K562 (cell line): ENCODE data around the gene MAP3K7. TPM values are rescaled to one million over a fixed set of nuclear protein-coding genes. Genes with fewer than 3 reads are reported as not detected.

ENCODE experiments used
- BDP1 ChIP-seq: IDR thresholded peaks from 3 replicates; pipeline ENCODE4 v1.6.1; 2011; ENCODE audit not compliant: insufficient read length, insufficient read depth
- CREBBP ChIP-seq: IDR thresholded peaks from one replicate; pipeline ENCODE4 v1.6.1; 2012; ENCODE audit warnings: low read depth, mild to moderate bottlenecking, control low read depth, inconsistent platforms, low read length
- DLX4 ChIP-seq: fragments of 250-450 bp; sonication (Bioruptor Pico); IDR thresholded peaks from 2 replicates; pipeline ENCODE4 v1.6.1; 2021; ENCODE audit warnings: mild to moderate bottlenecking
- ETS2 ChIP-seq: IDR thresholded peaks from 2 replicates; pipeline ENCODE4 v1.6.1; 2016; ENCODE audit warnings: borderline replicate concordance, missing genetic modification characterization, mild to moderate bottlenecking, moderate library complexity, missing compliant biosample characterization; ENCODE audit not compliant: poor library complexity, severe bottlenecking
- ETV1 ChIP-seq: fragments of 450-650 bp; conservative IDR thresholded peaks from 2 replicates; pipeline ENCODE4 v1.6.1; 2016; ENCODE audit warnings: missing genetic modification characterization, control low read depth, low read depth, missing compliant biosample characterization
- HDAC8 ChIP-seq: fragments of 450-650 bp; IDR thresholded peaks from 2 replicates; pipeline ENCODE4 v1.6.1; 2016; ENCODE audit warnings: mild to moderate bottlenecking, missing genetic modification characterization, moderate library complexity, missing compliant biosample characterization
- JUNB ChIP-seq: fragments of 450-650 bp; formaldehyde crosslinking; conservative IDR thresholded peaks from 2 replicates; pipeline ENCODE4 v1.4.0; 2020; ENCODE audit warnings: mild to moderate bottlenecking
- MAFK ChIP-seq: IDR thresholded peaks from 2 replicates; pipeline ENCODE4 v1.6.1; 2011; ENCODE audit warnings: low read length, improper control_type of control experiment
- MTA2 ChIP-seq: fragments of 450-650 bp; IDR thresholded peaks from 2 replicates; pipeline ENCODE4 v1.6.1; 2016; ENCODE audit warnings: low read depth
- NFIX ChIP-seq: fragments of 250-450 bp; sonication (Bioruptor Pico); IDR thresholded peaks from 2 replicates; pipeline ENCODE4 v1.4.0; 2020; ENCODE audit warnings: low read depth, mild to moderate bottlenecking, moderate library complexity
- NR2F6 ChIP-seq: fragments of 450-650 bp; formaldehyde crosslinking; IDR thresholded peaks from 2 replicates; pipeline ENCODE4 v1.4.0; 2020; ENCODE audit warnings: mild to moderate bottlenecking
- RBM14 ChIP-seq: fragments of 200-400 bp; formaldehyde crosslinking; IDR thresholded peaks from 2 replicates; pipeline ENCODE4 v1.6.1; 2018; ENCODE audit warnings: low read depth, mild to moderate bottlenecking, low read length, moderate library complexity, borderline replicate concordance; ENCODE audit not compliant: insufficient read depth
- RFX5 ChIP-seq: IDR thresholded peaks from 2 replicates; pipeline ENCODE4 v1.6.1; 2011; ENCODE audit warnings: low read depth, mild to moderate bottlenecking, improper control_type of control experiment, low read length
- SMARCA5 ChIP-seq: fragments of 450-650 bp; IDR thresholded peaks from 2 replicates; pipeline ENCODE4 v1.6.1; 2016
- SPI1 ChIP-seq: IDR thresholded peaks from 2 replicates; pipeline ENCODE4 v1.6.1; 2011; ENCODE audit warnings: low read depth, low read length, control low read depth, borderline replicate concordance
- TAL1 ChIP-seq: fragments of 450-650 bp; IDR thresholded peaks from 2 replicates; pipeline ENCODE4 v1.6.1; 2016; ENCODE audit warnings: mild to moderate bottlenecking
- ZBTB11 ChIP-seq, 3 experiments: fragments of 200-800 bp in 1 of 3; fragments of 250-450 bp in 1 of 3; fragments of 450-650 bp in 1 of 3; sonication (Bioruptor Pico) in 1 of 3; sonication (Bioruptor generic) in 1 of 3; formaldehyde crosslinking in 1 of 3; IDR thresholded peaks; 2 replicates each; pipeline versions ENCODE4 v1.6.1 to v1.8.0; 2016 to 2022; ENCODE audit warnings: mild to moderate bottlenecking in 2 of 3, missing genetic modification characterization in 2 of 3, missing compliant biosample characterization in 1 of 3, moderate library complexity in 1 of 3
- ZKSCAN3 ChIP-seq: fragments of 250-450 bp; sonication (Bioruptor Pico); IDR thresholded peaks from 2 replicates; pipeline ENCODE4 v1.4.0; 2020
- ZNF224 ChIP-seq: sonication (generic); formaldehyde crosslinking; IDR thresholded peaks from 2 replicates; pipeline ENCODE4 v1.8.0; 2022; ENCODE audit warnings: mild to moderate bottlenecking, missing genetic modification reagents
- ZNF583 ChIP-seq: fragments of 250-450 bp; sonication (Bioruptor Pico); IDR thresholded peaks from 2 replicates; pipeline ENCODE4 v1.4.0; 2020
- polyA plus RNA-seq, 8 experiments: library from polyadenylated mRNA; depleted of rRNA in 4 of 8; stranded (reverse) in 5 of 8; unstranded in 3 of 8; fragments of >200 nt; fragmentation: Nextera tagmentation in 2 of 8; fragmentation: Illumina TruSeq in 1 of 8; extraction: Ambion mirVana in 2 of 8; extraction: Trizol in 1 of 8; gene quantifications; 2 replicates each; pipeline versions ENCODE4 v1.2.1 to v1.2.3, GENCODE V29; 2011 to 2014; ENCODE audit warnings: inconsistent platforms in 1 of 8, missing spikeins in 1 of 8
- total RNA-seq, 7 experiments: library from RNA; depleted of rRNA in 6 of 7; stranded (reverse); fragments of >200 nt in 6 of 7; fragmentation: Illumina TruSeq in 2 of 7; extraction: Trizol in 2 of 7; gene quantifications; 2 replicates each; pipeline versions ENCODE4 v1.2.1 to v1.2.3, GENCODE V29; 2011 to 2021; ENCODE audit warnings: low replicate concordance in 1 of 7
- TF ChIP-seq, protein P1 (sequence below): IDR thresholded peaks from 3 replicates; pipeline ENCODE4 v1.6.1; 2011; ENCODE audit warnings: borderline replicate concordance, mild to moderate bottlenecking, moderate library complexity; ENCODE audit not compliant: insufficient read length; ENCODE audit errors: extremely low read depth
- TF ChIP-seq, protein P2 (sequence below): IDR thresholded peaks from 3 replicates; pipeline ENCODE4 v1.6.1; 2011; ENCODE audit warnings: borderline replicate concordance, mild to moderate bottlenecking; ENCODE audit not compliant: insufficient read length, insufficient read depth

Gene MAP3K7
- total and polyA plus RNA-seq, 9 of the 15 experiments (the other 6 are each of a cell fraction or from before 2014, with no cell fraction given), result 13.4 to 60.9 (median 34.8) TPM

- TF ChIP-seq RBM14 (no peak), NFIX (CRISPR knock-in tag) (no peak), RFX5 (no peak), HDAC8 (tag) (no peak), ZNF224 (CRISPR knock-in tag) (no peak), JUNB (CRISPR knock-in tag) (no peak), DLX4 (CRISPR knock-in tag) (no peak), TAL1 (peak; percentile 67), ETV1 (tag) (no peak), MAFK (no peak), NR2F6 (CRISPR knock-in tag) (no peak), ETS2 (no peak), ZNF583 (CRISPR knock-in tag) (no peak), ZBTB11 (CRISPR knock-in tag; IDR thresholded peaks at IDR 0.05) (no peak), ZKSCAN3 (CRISPR knock-in tag) (no peak), CREBBP (no peak), SMARCA5 (no peak), BDP1 (no peak), SPI1 (peak; percentile 2; the same call in 1 of the 2 replicates), MTA2 (peak; percentile 67)
- TF ChIP-seq, protein P1, sequence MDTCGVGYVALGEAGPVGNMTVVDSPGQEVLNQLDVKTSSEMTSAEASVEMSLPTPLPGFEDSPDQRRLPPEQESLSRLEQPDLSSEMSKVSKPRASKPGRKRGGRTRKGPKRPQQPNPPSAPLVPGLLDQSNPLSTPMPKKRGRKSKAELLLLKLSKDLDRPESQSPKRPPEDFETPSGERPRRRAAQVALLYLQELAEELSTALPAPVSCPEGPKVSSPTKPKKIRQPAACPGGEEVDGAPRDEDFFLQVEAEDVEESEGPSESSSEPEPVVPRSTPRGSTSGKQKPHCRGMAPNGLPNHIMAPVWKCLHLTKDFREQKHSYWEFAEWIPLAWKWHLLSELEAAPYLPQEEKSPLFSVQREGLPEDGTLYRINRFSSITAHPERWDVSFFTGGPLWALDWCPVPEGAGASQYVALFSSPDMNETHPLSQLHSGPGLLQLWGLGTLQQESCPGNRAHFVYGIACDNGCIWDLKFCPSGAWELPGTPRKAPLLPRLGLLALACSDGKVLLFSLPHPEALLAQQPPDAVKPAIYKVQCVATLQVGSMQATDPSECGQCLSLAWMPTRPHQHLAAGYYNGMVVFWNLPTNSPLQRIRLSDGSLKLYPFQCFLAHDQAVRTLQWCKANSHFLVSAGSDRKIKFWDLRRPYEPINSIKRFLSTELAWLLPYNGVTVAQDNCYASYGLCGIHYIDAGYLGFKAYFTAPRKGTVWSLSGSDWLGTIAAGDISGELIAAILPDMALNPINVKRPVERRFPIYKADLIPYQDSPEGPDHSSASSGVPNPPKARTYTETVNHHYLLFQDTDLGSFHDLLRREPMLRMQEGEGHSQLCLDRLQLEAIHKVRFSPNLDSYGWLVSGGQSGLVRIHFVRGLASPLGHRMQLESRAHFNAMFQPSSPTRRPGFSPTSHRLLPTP, result no peak
- TF ChIP-seq, protein P2, sequence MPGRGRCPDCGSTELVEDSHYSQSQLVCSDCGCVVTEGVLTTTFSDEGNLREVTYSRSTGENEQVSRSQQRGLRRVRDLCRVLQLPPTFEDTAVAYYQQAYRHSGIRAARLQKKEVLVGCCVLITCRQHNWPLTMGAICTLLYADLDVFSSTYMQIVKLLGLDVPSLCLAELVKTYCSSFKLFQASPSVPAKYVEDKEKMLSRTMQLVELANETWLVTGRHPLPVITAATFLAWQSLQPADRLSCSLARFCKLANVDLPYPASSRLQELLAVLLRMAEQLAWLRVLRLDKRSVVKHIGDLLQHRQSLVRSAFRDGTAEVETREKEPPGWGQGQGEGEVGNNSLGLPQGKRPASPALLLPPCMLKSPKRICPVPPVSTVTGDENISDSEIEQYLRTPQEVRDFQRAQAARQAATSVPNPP, result no peak
These were observed 122.4 kb downstream of the MAP3K7 start (continued) for GRCh38 chr6:90464507-90464906.
